ENCODE data around the gene CUEDC1.

The CUEDC1 gene

DNA sequence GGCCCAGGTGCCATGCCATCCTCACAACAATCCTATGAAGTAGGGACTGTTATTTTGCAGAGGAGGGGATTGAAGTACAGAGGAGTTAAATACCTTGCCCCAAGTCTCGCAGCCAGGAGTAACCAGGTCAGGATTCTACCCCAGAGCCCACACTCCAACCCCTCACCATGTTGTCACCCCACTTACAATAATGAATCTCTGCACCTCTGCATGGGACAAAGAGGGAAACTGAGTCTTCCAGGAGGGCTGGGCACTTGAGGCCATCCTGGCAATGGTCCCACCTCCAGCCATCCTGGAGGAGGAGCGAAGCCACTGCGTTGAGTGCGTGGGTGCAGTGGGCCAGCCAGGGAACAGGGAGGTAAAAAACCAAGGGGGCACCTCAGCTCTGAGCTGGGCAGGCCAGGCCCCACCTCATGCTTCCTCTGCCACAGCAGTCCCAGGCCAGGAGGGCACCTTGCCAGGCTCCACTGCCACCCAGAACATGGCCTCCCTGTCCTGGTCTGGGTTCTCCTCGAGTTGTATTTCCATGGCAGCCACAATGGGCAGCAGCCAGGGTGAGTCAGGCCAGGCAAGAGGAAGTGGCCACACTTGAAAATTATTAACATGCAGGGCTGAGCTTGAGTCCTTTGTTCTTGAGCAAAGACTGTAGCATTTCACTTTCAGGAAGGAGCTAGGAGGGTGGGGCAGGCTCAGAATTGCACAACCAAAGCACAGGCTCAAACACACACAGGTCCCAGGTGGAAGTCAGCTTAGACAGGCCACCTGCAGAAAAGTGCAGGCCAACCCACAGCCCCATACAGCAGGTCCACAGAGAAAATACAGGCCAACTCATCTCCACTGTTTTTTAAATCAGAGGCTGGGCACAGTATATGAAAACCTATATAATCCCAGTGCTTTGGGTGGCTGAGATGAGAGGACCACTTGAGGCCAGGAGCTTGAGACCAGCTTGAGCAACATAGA is 52.1 kb downstream of the CUEDC1 start:
- FAIRE-seq (peak; percentile 95), DNase-seq (ENCODE audit: extremely low spot score, insufficient read length, low read depth) (peak; percentile 65)

GRCh38 chr17:57902117-57902799 is 53.0 kb downstream of the CUEDC1 start:
- DNase-seq (ENCODE audit: extremely low spot score, insufficient read length, low read depth) (no peak), FAIRE-seq (peak; percentile 83)

DNA sequence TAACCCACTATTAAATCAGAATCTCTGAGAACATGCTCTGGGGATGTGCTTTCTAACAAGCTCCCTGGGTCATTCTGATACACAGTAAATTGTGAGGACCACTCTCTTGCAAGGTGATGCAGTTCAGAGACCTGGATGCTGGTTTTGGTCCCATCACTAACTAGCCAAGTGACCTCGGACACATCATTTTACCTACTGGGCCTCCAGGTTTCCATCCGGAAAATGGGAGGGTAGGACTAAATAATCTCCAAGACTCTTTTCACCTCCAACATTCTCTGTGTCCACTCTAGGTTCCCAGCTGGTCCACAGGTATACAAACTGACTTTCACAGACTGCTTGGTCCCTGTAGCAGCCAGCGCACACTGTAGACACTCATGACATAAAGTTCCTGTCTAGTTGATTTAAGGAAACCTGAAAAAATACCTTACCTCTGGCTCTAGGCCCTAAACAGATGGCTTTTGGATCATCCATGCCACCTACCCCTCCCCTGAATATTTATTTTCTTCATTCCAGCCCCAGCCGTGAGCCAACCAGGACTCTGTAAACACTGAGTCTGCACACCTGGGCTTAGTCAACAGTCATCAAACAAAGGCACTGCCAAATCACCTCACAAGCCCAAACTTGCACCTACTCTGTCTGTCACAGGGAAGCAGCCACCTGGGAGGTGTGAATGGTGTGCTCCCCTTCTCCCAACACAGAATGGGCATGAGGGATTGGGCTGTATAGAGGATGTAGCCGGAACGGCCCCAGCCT is 54.0 kb downstream of the CUEDC1 start:
- FAIRE-seq, result no peak
- DNase-seq (ENCODE audit: extremely low spot score, insufficient read length, low read depth), result no peak

DNA sequence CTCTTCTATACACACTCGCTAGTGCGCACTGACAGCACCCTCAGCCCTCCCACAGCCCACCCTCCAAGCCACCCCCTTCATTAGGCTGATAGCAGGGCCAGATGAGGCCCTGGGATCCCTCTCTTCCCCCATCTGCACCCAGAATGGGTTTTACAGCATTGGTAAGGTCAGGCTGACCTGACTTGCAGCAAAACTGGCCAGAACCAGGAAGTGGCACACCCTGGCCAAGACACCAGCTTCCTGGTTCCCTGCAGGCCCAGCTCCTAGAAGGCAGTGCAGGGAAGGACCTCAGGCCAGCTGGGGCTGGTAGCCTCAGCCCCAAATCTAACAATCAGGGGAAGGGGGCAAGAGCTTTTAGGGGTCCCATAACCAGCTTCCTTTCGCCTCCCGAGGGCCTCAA is 55.4 kb downstream of the CUEDC1 start:
- FAIRE-seq, result no peak
- no peak for DNase-seq (ENCODE audit: extremely low spot score, insufficient read length, low read depth)

GRCh38 chr17:57899391-57899790 is 55.8 kb downstream of the CUEDC1 start:
- FAIRE-seq, result no peak

GRCh38 chr17:57898487-57899311 is 56.5 kb downstream of the CUEDC1 start:
- FAIRE-seq, result no peak
- DNase-seq (ENCODE audit: extremely low spot score, insufficient read length, low read depth), result no peak

More at GRCh38 chr17:57899391-57899790, 55.8 kb downstream of the CUEDC1 start:
- no peak for DNase-seq (ENCODE audit: extremely low spot score, insufficient read length, low read depth)

DNA sequence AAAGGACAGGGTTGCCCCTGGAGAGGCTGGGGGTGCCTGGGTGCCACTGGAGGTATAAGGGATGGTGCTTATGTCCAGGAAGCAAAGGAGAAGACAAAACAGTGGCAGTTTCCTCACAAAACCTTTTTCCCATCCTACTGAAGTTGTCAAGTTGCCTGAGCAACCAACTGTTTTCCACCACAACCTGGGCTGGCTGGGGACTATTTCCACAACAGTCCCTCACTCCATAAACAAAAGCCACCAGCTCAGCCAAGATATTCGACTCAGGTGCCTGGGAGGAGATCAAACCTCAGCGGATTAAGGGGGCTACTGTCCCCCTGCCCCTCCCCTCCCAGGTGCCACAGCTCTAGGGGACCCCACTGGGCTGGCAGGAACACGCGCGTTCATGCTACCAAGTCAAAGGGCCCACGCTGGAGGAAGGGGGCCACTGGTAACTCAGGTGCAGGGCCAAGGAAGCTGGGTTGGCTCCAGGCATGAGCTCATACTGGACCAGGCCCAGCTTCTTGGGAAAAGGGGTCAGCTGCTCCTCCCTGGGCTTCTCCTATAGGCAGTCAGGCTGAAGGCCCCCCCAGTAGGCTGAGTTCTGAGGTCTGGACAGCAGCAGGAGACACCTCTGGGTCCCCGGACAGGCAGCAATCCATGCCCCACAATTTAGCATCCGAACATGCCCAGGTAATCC is 59.7 kb downstream of the CUEDC1 start:
- FAIRE-seq, result no peak

DNA sequence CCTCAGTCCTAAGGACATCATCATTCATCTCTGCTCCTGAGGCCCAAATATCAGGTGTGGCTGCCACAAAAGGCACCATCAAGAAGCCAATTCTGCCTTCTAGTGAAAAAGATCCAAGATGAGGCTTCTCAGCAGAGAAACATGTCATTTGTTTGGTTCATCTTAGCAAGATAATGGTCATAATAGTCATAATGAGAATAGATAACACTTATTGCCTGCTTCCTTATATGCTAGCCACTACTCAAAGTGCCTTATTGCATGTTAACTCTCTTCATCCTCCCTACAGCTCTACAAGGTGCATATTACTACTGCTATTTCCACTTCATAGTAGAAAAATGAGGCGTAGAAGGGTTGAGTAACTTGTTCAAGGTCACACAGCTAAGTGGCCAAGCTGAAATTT is 60.4 kb downstream of the CUEDC1 start:
- peak; percentile 60 for FAIRE-seq
- DNase-seq (ENCODE audit: extremely low spot score, insufficient read length, low read depth), result no peak

More for the DNA sequence above, 59.7 kb downstream of the CUEDC1 start:
- DNase-seq (ENCODE audit: extremely low spot score, insufficient read length, low read depth), result no peak

DNA sequence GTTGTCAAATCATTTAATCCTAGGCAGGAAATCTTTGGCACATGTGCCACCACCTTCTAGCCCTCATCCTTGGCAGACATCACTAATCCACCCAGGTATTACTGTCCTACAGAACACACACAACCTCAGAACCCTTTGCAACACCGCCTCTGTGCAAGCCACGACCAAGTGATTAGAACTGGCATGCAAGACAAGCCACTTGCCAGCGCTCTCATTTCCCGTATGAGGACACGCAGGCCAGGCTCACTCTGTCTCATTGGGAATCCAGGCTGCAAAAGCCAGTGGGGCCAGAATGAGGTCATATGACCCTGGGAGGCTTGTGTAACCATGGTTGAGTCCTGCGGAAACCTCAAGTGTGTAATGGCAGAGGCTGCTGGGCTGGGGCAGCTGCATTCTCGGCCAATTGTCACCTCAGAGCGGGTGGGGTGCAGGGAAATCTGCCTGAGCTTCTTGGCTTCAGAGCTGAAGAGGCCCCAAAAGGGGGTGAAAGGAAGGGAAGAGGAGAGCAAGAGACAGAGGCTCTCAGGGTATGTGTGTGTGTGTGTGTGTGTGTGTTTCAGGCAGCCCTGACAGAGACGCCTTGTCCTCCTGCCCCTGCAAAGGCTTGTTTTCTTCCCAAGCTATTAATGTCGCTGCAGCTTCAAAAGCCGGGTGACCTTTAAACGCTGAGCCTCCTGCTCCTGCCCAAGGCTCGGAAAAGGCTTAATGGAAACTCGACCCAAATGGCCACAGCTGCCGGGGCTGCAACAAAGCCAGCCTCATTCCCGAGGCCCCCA is 62.2 kb downstream of the CUEDC1 start:
- no peak for FAIRE-seq
- DNase-seq (ENCODE audit: extremely low spot score, insufficient read length, low read depth), result no peak

DNA sequence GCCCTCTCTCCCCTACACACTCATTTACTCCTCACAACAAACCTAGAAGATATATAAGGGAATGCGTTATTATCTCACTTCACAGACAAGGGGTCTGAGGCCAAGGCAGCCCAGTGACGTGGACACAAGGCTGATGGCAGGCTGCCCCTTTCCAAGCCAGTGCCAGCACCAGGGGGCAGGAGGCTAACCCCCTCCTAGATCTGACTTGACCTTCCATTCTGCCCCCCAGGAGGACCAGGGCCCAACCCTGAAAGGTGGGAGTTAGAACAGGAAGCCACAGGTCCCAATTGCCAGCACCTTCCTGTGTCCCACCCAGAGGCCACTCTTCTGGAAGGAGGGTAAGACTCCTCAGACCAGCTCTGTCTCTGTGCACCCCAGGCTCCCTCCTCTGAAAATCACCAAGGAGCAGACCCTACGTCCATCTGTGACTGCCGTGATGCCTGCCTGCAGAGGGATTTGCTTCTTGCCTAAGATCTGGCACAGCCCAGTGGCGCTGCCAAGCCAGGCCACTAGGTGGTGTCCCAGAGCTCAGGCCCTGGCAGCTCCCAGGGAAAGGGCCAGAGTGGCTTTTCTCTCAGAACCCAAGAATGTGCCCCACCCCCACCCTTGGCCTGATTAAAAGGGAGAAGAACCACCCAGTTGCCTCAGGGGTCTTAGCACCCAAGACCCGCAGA is 62.9 kb downstream of the CUEDC1 start:
- DNase-seq (ENCODE audit: extremely low spot score, insufficient read length, low read depth) (peak; percentile 71), FAIRE-seq (peak; percentile 84)

DNA sequence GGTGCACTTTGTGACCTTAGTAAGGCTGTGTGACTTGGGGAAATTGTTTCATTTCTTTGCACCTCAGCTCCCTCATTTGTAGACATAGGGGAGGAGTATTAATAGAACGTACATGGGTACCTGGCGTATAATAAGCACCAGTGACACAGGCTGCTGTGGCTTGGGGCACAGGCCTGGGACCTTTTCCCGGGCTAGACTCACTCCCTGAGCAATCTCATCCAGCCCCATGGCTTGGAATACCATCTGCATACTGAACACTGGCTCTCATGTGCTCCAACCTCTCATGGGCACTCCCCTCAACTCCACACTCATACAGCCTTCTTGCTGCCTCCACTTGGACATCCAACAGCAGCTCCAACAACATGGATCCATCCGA is 64.4 kb downstream of the CUEDC1 start:
- DNase-seq (ENCODE audit: extremely low spot score, insufficient read length, low read depth), result no peak
- FAIRE-seq, result no peak

GRCh38 chr17:57889892-57890856 is 65.0 kb downstream of the CUEDC1 start:
- FAIRE-seq, result no peak
- no peak for DNase-seq (ENCODE audit: extremely low spot score, insufficient read length, low read depth)

DNA sequence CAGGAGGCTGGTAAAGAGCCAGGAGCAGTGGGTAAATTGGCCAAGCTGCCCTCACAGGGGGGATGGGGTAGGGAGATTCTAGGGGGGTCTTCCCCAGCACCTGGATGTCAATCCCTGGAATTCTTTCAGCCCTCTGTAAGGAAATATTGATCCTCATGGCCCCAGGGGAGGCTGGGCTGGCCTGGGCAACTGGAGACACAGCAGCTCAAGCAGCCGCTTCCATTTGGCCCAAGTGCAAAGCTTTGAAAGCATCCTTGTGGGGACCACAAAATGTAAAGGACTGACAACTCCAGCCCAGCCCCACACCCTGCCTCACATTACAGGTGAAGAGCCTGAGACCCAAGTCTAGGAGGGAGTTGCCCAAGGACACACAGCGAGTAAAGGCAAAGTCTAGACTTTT is 66.0 kb downstream of the CUEDC1 start:
- no peak for FAIRE-seq
- DNase-seq (ENCODE audit: extremely low spot score, insufficient read length, low read depth), result no peak

DNA sequence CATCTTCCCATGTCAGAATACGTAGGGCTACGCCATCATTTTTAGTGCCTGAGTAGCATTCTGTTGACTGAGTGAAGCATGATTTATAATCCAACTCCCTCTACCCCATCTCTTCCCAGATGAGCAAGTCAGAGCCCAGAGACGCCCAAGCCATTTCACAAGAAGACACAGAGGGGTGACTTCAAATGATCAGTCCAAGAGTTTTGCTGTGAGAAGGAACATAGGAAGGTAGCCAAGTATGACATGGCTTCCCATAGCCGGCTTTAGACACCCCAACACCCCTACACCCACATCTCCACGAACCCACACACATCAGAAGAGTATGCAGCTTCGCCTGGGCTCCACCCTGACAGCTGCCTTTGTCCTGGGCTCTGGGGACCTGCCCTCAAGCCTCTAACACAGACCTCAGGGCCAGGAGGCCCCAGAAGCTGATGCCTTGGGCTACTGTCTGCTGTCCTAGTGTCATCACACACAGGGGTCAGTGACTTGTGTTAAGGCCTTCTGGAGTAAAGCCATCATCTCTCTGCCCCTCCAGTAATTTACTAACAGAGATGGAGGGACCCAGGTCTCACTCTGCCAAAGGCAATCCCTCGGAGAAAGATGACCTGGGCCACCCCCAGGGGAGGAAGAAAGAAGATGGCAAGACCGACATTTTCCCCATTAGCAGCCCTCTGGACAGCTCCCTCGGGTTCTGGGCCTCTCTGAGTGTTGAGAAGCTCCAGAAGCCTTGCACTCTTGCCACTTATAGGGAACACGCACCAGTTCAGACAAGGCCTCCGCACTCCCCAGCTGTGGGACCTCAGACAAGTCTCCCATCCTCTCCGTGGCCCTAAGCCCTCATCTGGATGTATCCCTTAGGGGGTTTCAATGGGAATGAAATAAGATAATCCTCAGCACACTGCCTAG is 66.6 kb downstream of the CUEDC1 start:
- FAIRE-seq (no peak), DNase-seq (ENCODE audit: extremely low spot score, insufficient read length, low read depth) (no peak)

DNA sequence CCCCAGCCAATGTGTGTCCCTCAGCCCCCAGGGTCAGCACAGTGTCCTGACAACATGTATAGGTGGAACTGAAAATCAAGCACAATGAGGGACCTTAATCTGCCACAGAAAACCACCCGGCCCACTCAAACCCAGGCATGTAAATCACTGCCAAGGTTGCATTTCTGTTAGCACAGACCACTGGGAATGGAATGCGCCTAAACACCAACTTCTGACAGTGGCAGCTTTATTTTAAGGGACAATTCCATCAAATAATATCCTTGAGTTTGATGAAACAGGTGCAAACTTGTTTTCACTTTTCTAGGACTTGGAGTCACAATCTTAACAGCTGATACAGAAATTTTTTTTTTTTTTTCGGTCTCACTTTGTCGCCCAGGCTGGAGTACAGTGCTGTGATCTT is 68.1 kb downstream of the CUEDC1 start:
- FAIRE-seq (no peak), DNase-seq (ENCODE audit: extremely low spot score, insufficient read length, low read depth) (no peak)

- FAIRE-seq (no peak), DNase-seq (ENCODE audit: extremely low spot score, insufficient read length, low read depth) (no peak)
Measured at GRCh38 chr17:57886020-57886419, 69.2 kb downstream of the CUEDC1 start.
